Gastroesophageal sphincter (tissue), 3 donors: ENCODE data around the gene RNF133.

ENCODE experiments used
- CTCF ChIP-seq, 4 experiments: fragments of 200-600 bp in 2 of 4; fragments of 450-650 bp in 2 of 4; sonication (generic) in 1 of 4; IDR thresholded peaks; one replicate each; pipeline ENCODE4 v1.5.1; 2017 to 2019; ENCODE audit warnings: antibody characterized with exemption in 4 of 4, mild to moderate bottlenecking in 2 of 4, moderate library complexity in 2 of 4
- POLR2A ChIP-seq, 2 donors: fragments of 450-650 bp; IDR thresholded peaks; one replicate each; pipeline ENCODE4 v1.6.1; 2017; ENCODE audit warnings: antibody characterized with exemption in 2 of 2, mild to moderate bottlenecking in 2 of 2, moderate library complexity in 1 of 2

DNA sequence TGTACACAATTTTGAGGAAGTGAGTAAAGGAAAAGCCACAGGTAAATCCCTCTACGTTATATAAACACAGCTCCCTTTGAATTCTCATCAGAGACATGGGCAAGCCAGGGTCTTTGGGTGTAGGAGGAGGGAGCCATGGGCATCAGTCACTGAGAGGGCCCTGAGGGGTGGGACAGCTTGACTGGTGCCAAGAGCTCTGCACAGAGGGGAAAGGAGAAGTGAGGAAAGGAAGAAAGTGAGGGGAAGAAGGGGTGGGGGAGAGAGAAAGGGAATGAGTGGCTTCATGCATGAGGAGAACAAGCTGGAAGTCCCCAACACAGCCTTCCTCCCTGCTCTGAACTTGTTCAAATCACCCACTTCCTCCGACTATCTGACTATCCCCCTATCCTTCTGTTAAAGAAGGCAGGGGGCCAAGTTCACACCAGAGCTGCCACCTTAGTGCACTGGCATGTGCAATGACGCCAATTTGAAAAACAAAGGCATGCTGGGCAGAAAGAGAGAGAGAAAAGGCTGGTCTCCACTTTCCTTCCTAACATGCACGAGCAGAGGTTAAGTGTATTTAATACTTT is 20.2 kb upstream of the RNF133 start:
- no peak for TF ChIP-seq CTCF (IDR thresholded peaks at IDR 0.05)
- no peak for TF ChIP-seq POLR2A (IDR thresholded peaks at IDR 0.05)
